ENCODE results near the gene ELP1.
"Not testable (repeated sequence)": the region's sequence is repeated elsewhere in the genome, so short reads cannot be mapped to it uniquely, and the experiment has no call there.

The ELP1 gene

GRCh38 chr9:108933231-108933717 lies 650 bp downstream of the ELP1 start:
- DNase-seq (ENCODE audit: low read depth): no peak

DNA sequence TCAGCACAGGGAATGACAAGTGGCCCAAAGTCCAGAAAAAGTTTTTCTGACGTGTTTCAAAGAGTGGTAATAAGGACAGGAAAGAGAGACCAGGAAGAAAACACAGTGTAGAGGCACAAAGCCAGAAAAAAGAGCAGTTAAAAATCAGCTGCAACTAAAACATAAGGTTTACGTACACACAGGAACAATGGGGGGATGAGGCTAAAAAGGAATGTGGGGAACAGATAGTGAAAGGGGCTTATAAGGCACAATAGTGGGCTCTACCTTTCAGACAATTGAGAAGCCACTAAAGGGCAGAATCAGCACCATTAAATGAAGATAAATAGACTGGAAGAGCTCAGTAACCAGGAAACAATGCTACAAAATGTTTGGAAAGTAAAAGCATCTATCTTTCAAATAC lies 5.5 kb downstream of the ELP1 start:
- DNase-seq (ENCODE audit: low read depth): no peak

- DNase-seq (ENCODE audit: low read depth): no peak
These were observed 9.5 kb downstream of the ELP1 start for GRCh38 chr9:108924466-108924865.

GRCh38 chr9:108921200-108921599 lies 12.7 kb downstream of the ELP1 start:
- DNase-seq (ENCODE audit: low read depth): no peak

DNA sequence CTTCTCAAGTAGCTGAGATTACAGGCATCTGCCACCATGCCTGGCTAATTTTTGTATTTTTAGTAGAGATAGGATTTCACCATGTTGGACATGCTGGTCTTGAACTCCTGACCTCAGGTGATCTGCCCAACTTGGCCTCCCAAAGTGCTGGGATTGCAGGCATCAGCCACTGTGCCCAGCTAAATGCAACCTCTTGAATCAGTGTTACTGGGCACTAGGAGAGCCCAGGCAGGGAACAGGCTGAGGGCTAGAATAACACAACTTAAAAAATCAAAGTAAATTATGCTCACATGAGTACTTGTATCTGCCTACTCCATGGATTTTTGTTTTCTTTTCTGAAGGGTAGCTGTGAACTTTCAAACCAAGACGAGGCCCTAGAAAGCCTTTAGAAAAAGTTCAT lies 13.5 kb downstream of the ELP1 start:
- DNase-seq (ENCODE audit: low read depth): not testable (repeated sequence)

DNA sequence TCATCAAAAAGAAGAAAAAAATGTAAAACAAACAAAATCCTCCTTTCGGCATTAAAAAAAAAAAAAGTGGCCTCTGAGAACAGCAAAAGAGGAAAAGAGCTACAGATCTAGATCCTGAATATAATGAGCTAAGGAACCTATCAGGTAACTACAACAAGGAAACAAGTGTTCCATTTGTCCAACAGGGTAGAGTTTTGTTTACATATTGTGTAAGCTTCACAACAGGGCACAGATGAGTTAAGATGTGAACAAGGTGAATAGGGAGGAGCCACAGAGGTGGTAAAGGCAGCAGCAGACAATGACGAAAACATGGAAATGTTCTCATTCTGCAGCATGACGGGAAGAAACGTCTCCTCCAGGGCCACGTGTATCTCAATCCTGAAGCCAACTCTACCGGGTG lies 14.4 kb downstream of the ELP1 start:
- DNase-seq (ENCODE audit: low read depth): no peak

- no peak for DNase-seq (ENCODE audit: low read depth)
These were observed 20.5 kb downstream of the ELP1 start for GRCh38 chr9:108913391-108913790.

- DNase-seq (ENCODE audit: low read depth): no peak
These were observed 22.1 kb downstream of the ELP1 start for GRCh38 chr9:108911820-108912219.

DNA sequence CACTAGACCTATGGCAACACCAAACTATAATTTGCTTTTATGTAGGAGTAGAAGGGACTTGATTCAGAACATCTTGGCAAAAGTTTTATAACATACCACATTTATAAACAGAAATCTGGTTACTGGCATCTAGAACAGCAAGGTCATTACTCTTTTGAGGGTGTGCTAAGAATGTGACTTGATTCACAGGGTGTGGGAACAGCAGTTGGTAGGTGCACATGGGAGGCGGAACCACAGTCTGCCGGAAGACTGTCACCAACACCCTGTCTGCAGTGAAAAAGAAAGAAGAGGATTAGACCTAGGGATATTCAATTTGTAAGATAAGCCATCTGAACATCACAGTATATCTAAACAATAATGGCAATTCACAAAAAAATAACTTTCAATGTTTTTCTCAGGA lies 23.0 kb downstream of the ELP1 start:
- DNase-seq (ENCODE audit: low read depth): no peak

DNA sequence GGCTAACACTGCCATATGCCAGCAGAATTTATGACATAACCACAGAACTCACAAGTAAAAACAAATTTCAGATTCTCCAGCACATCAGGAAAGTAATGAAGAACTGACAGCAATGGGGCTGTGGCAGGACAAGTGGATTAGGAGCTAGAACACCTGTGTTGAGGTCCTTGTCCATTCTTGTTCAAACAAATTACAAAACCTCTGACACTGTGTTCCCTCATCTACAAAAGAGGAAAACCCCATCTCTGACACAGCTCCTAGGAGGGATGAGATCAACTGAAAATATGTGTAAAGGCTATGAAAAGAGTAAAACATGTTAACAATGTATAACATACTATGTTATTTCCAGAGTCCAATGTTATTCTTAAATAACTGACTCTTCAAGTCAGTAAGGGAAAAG lies 23.5 kb downstream of the ELP1 start:
- DNase-seq (ENCODE audit: low read depth): no peak

DNA sequence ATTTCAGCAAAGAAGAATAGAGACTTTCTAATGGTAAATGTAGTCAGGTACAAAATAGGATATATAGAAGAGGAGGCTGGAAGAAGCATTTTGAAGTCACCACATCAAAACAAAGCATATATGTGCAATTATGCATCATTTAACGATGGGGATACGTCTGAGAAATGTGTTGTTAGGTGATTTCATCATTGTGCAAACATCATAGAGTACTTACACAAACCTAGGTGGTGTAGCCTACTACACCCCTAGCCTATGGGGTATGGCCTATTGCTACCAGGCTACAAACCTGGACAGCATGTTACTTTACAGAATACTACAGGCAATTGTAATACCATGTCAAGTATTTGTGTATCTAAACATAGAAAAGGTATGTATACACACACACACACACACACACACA lies 28.4 kb downstream of the ELP1 start:
- DNase-seq (ENCODE audit: low read depth): no peak

- DNase-seq (ENCODE audit: low read depth): no peak
These were observed 29.8 kb downstream of the ELP1 start for GRCh38 chr9:108904161-108904560.

GRCh38 chr9:108903420-108904103 lies 30.4 kb downstream of the ELP1 start:
- no peak for DNase-seq (ENCODE audit: low read depth)

- DNase-seq (ENCODE audit: low read depth): no peak
These were observed 33.7 kb downstream of the ELP1 start for GRCh38 chr9:108900176-108900575.

GRCh38 chr9:108899023-108899695 lies 34.8 kb downstream of the ELP1 start:
- not testable (repeated sequence) for DNase-seq (ENCODE audit: low read depth)

DNA sequence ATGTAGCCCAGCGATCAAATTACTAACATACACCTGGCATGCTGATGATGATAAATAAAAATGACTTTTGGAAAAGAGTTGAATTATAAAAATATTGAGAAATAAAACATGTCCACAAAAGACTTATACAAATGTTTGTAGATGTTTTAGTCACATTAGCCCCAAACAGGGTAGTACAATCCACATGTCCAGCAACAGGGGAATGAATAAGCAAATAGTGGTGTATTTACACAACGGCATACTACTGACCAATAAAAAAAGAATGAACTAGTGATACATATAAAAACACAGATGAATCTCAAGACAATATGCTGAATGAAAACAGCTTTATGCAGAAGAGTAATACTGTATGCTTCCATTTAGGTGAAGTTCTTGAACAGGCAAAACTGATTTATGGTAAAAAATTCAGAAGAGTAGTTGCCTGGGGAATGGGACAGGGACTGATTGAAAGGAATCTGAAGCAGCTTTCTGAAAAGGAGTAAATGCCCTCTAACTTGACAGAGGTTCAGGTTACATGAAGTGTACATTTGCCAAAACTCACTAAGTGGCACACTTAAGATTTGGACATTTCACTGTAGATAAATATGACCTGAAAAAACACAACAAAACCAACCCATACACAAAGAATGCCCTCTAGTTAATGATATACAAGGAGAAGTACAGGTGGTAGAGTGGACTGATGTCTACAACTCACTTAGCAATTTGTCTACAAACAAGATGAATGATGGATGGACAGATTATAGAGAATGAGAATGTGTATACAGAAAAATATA lies 36.4 kb downstream of the ELP1 start:
- no peak for DNase-seq (ENCODE audit: low read depth)

DNA sequence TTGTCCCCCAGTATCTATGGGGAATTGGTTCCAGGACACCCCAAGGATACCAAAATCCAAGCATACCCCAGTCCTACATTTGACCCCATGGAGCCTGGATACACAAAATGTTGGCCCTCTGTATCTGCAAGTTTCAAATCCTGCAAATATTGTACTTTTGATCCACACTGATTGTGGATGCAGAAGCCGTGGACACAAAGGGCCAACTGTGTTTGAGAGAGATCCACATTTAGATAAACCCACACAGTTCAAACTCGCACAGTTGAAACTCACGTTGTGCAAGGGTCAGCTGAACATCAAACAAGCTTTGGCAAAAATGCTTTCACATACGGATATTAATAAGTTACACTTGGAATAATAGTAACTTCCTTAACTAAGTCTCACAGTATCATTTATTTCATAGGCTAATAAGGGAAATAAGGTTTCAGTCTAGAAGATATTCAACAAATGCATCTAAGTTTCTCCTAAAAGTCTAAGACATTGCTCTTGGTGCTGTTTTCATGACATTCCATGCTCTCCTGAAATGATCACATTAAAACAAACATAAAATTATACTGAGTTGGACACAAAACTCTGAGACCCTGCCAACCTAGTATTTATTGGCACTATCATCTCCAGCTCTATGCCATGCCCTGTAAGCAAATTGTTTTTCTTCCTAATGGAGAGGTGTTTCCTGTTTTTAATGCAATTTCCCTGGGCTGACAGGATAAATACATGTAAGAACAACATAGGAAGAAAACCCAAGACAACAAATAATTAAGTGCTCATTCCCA lies 39.5 kb downstream of the ELP1 start:
- no peak for DNase-seq (ENCODE audit: low read depth)

DNA sequence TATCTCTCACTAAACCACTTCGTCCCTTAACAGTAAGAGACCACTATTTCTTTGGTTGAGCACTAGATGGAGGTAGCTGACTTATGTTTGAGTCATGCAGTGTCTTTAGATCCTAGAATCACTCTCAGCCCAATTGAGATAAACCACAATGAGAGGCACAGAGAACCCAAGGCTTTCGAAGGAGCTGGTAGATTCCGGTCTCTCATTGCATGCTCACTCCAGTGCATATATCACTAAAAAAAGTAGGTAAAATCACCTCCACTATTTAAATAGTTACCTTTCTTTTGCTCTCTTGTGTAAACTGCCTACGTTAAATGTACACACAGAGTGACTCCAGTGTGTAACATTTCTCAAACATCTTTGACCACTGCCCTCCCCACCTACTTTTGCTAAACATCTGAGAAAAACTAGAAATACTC lies 44.3 kb downstream of the ELP1 start:
- DNase-seq (ENCODE audit: low read depth): no peak

GRCh38 chr9:108886594-108887271 lies 47.2 kb downstream of the ELP1 start:
- not testable (repeated sequence) for DNase-seq (ENCODE audit: low read depth)

DNA sequence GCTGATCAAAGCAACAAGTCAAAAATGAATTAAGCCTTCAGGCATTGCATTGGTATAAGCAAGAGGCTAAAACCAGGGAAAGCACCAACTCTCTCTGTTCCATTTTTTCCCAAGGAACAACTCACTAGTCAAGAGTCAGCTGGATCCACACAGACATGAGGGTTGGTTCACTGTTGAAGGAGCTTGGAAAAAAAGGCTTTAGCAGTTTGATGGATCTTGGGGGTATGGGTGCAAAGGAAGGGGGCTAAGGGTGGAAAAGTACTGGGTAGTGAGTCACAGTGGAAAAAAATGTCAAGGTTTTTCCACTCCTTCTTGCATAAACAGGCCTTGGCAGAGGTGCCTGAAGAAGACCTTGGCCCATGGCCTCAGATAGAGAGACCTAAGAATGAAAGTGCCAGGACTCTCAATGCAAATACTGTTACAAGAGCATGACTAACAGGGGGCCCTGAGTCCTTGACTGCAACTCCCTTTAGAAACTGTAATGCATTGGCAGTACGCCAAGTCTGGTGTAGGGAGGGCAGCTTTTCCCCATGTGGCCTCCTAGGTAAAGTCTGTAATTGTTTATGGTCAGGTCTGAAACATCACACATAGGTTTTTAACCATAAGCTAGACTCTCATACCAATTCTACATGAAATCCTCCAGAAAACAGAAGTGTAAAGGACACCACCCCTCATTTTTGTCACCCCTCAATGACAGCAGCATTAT lies 48.1 kb downstream of the ELP1 start:
- no peak for DNase-seq (ENCODE audit: low read depth)

- no peak for DNase-seq (ENCODE audit: low read depth)
These were observed 49.2 kb downstream of the ELP1 start for GRCh38 chr9:108884701-108885100.

All from activated T-helper 1 cell treated with Interleukin-2 at 50 U/mL for 16 hours (primary cell).